HG03095 (cell line): Measurements from ENCODE around the gene KIAA1217.
"Not testable (repeated sequence)": the region's sequence is repeated elsewhere in the genome, so short reads cannot be mapped to it uniquely, and the experiment has no call there.

Experiments used
- ATAC-seq: cut with Tn5 transposase; IDR thresholded peaks from one replicate; pipeline ENCODE4 v1.9.1; 2021; ENCODE audit warnings: moderate library complexity; ENCODE audit not compliant: unreplicated experiment

Gene KIAA1217

GRCh38 chr10:24333736-24334135 is 124.8 kb downstream of the KIAA1217 start:
- no peak for ATAC-seq

- no peak for ATAC-seq
Measured at GRCh38 chr10:24334279-24334939, 125.5 kb downstream of the KIAA1217 start.

GRCh38 chr10:24337723-24338122 is 128.8 kb downstream of the KIAA1217 start:
- not testable (repeated sequence) for ATAC-seq

GRCh38 chr10:24339387-24339786 is 130.4 kb downstream of the KIAA1217 start:
- ATAC-seq: no peak

GRCh38 chr10:24340446-24340845 is 131.5 kb downstream of the KIAA1217 start:
- no peak for ATAC-seq

- ATAC-seq: no peak
Measured at GRCh38 chr10:24340883-24341282, 131.9 kb downstream of the KIAA1217 start.

GRCh38 chr10:24341371-24341770 is 132.4 kb downstream of the KIAA1217 start:
- ATAC-seq: no peak

GRCh38 chr10:24341897-24342296 is 133.0 kb downstream of the KIAA1217 start:
- ATAC-seq: no peak

- ATAC-seq: no peak
Measured at GRCh38 chr10:24343686-24344085, 134.7 kb downstream of the KIAA1217 start.

- ATAC-seq: no peak
Measured at GRCh38 chr10:24344279-24344678, 135.3 kb downstream of the KIAA1217 start.

GRCh38 chr10:24344695-24345463 is 135.9 kb downstream of the KIAA1217 start:
- no peak for ATAC-seq

- no peak for ATAC-seq
Measured at GRCh38 chr10:24346877-24347519, 138.1 kb downstream of the KIAA1217 start.

GRCh38 chr10:24349379-24350001 is 140.6 kb downstream of the KIAA1217 start:
- no peak for ATAC-seq

- ATAC-seq: no peak
Measured at GRCh38 chr10:24350070-24350921, 141.4 kb downstream of the KIAA1217 start.

- not testable (repeated sequence) for ATAC-seq
Measured at GRCh38 chr10:24350922-24351225, 141.9 kb downstream of the KIAA1217 start.

GRCh38 chr10:24351961-24352360 is 143.0 kb downstream of the KIAA1217 start:
- no peak for ATAC-seq

- no peak for ATAC-seq
Measured at GRCh38 chr10:24352399-24352798, 143.5 kb downstream of the KIAA1217 start.

GRCh38 chr10:24353319-24353718 is 144.4 kb downstream of the KIAA1217 start:
- ATAC-seq: no peak

GRCh38 chr10:24355056-24355688 is 146.2 kb downstream of the KIAA1217 start:
- ATAC-seq: no peak

GRCh38 chr10:24357344-24358004 is 148.5 kb downstream of the KIAA1217 start:
- ATAC-seq: no peak
